Tongue (tissue), 3 donors: ENCODE measurements around the gene CNOT11. TPM values are rescaled to one million over a fixed set of nuclear protein-coding genes. Genes with fewer than 3 reads are reported as not detected.
"Not testable (repeated sequence)": the region's sequence is repeated elsewhere in the genome, so short reads cannot be mapped to it uniquely, and the experiment has no call there.

Source experiments
- DNase-seq: peaks from one replicate; pipeline ENCODE4 v3.0.0-alpha.2; 2015
- small RNA-seq: library from RNA; depleted of rRNA; stranded (forward); fragments of <200 nt; gene quantifications from one replicate; pipeline ENCODE3, GENCODE V24; 2014; ENCODE audit warnings: low replicate concordance
- total RNA-seq: library from RNA; depleted of rRNA; stranded (reverse); fragments of >200 nt; gene quantifications from one replicate; pipeline ENCODE4 v1.2.3, GENCODE V29; 2014

CNOT11 gene
- total RNA-seq, 1 donor from 2014 or later, result 18.4 TPM

- DNase-seq, result peak; percentile 14
Measured at GRCh38 chr2:101310090-101310833, 57.6 kb downstream of the CNOT11 start.

- no peak for DNase-seq
Measured at GRCh38 chr2:101310834-101311695, 58.4 kb downstream of the CNOT11 start.

GRCh38 chr2:101311696-101312017 is 59.0 kb downstream of the CNOT11 start:
- no peak for DNase-seq

GRCh38 chr2:101316568-101316967 is 63.9 kb downstream of the CNOT11 start:
- DNase-seq, result not testable (repeated sequence)

Small RNA genes within 50 kb of the gene (small RNA-seq; reads per million reads assigned to genes)
- gene MIR5696 (0.69 reads per million, percentile 80 among the genes with 10 or more reads in this experiment), gene SNORD89 (183 reads per million, percentile 97 among the genes with 10 or more reads in this experiment)

Other genes starting within 250 kb of the CNOT11 start
- 32.4 TPM for gene TBC1D8, start 101.5 kb upstream of the CNOT11 start, total RNA-seq
- 64.8 TPM for gene RNF149, start 55.8 kb downstream of the CNOT11 start, total RNA-seq
- 0.92 TPM for gene CREG2, start 134.6 kb downstream of the CNOT11 start, total RNA-seq
- 0.51 TPM for gene RFX8, start 222.2 kb downstream of the CNOT11 start, total RNA-seq